Loucy (cell line): ENCODE measurements around the gene ALPG.
"Not testable (repeated sequence)": the region's sequence is repeated elsewhere in the genome, so short reads cannot be mapped to it uniquely, and the experiment has no call there.

Source experiments
- H2AFZ ChIP-seq: fragments of 200-600 bp; sonication (generic); 2 replicates; pipeline ENCODE4 v1.6.0; 2016; ENCODE audit warnings: antibody characterized with exemption, mild to moderate bottlenecking, low read length, moderate library complexity
- H3F3A ChIP-seq: fragments of 200-600 bp; 2 replicates; pipeline ENCODE4 v1.6.0; 2016; ENCODE audit warnings: antibody characterized with exemption, low read depth, mild to moderate bottlenecking
- H3K27me3 ChIP-seq: fragments of 200-600 bp; sonication (generic); 2 replicates; pipeline ENCODE4 v1.6.1; 2014; ENCODE audit warnings: low read length, mild to moderate bottlenecking; ENCODE audit not compliant: insufficient read depth, poor library complexity, severe bottlenecking
- H3K36me3 ChIP-seq: fragments of 200-600 bp; sonication (generic); 2 replicates; pipeline ENCODE4 v1.6.1; 2016; ENCODE audit warnings: low read length; ENCODE audit not compliant: insufficient read depth
- H3K4me1 ChIP-seq: fragments of 200-600 bp; sonication (generic); 2 replicates; pipeline ENCODE4 v1.5.1; 2014; ENCODE audit warnings: low read length, mild to moderate bottlenecking; ENCODE audit not compliant: insufficient read depth, poor library complexity, severe bottlenecking
- H3K4me2 ChIP-seq: fragments of 200-600 bp; sonication (generic); 2 replicates; pipeline ENCODE4 v1.6.0; 2014; ENCODE audit warnings: antibody characterized with exemption, low read length, low read depth, mild to moderate bottlenecking; ENCODE audit not compliant: poor library complexity, severe bottlenecking
- H3K4me3 ChIP-seq: fragments of 200-600 bp; sonication (generic); 2 replicates; pipeline ENCODE4 v1.5.1; 2014; ENCODE audit warnings: low read length, mild to moderate bottlenecking, mixed read lengths; ENCODE audit not compliant: poor library complexity, severe bottlenecking
- H3K79me2 ChIP-seq: fragments of 200-600 bp; sonication (generic); 2 replicates; pipeline ENCODE4 v1.6.1; 2014; ENCODE audit warnings: low read length; ENCODE audit not compliant: insufficient read depth
- H3K9ac ChIP-seq: fragments of 200-600 bp; sonication (generic); 2 replicates; pipeline ENCODE4 v1.6.0; 2014; ENCODE audit warnings: mild to moderate bottlenecking, low read depth, low read length, moderate library complexity; ENCODE audit not compliant: poor library complexity, severe bottlenecking
- H3K9me2 ChIP-seq: fragments of 200-600 bp; sonication (generic); replicated peaks from 2 replicates; pipeline ENCODE4 v1.6.1; 2016; ENCODE audit warnings: low read depth, low read length, mixed read lengths
- H3K9me3 ChIP-seq: fragments of 200-600 bp; sonication (generic); 2 replicates; pipeline ENCODE4 v1.6.1; 2014; ENCODE audit warnings: mild to moderate bottlenecking, antibody characterized with exemption, low read length, low read depth; ENCODE audit not compliant: insufficient read depth
- H4K20me1 ChIP-seq: fragments of 200-600 bp; sonication (generic); 2 replicates; pipeline ENCODE4 v1.6.0; 2014; ENCODE audit warnings: antibody characterized with exemption, low read length, mild to moderate bottlenecking; ENCODE audit not compliant: insufficient read depth, poor library complexity, severe bottlenecking
- EZH2phosphoT487 ChIP-seq: fragments of 200-600 bp; IDR thresholded peaks from 2 replicates; pipeline ENCODE4 v1.6.1; 2018; ENCODE audit warnings: antibody characterized with exemption, mild to moderate bottlenecking, moderate library complexity, borderline replicate concordance
- TF ChIP-seq, protein P1 (sequence below): fragments of 200-600 bp; sonication (generic); conservative IDR thresholded peaks from 2 replicates; pipeline ENCODE4 v1.5.1; 2014; ENCODE audit warnings: mild to moderate bottlenecking, antibody characterized with exemption, low read length

Gene ALPG

DNA sequence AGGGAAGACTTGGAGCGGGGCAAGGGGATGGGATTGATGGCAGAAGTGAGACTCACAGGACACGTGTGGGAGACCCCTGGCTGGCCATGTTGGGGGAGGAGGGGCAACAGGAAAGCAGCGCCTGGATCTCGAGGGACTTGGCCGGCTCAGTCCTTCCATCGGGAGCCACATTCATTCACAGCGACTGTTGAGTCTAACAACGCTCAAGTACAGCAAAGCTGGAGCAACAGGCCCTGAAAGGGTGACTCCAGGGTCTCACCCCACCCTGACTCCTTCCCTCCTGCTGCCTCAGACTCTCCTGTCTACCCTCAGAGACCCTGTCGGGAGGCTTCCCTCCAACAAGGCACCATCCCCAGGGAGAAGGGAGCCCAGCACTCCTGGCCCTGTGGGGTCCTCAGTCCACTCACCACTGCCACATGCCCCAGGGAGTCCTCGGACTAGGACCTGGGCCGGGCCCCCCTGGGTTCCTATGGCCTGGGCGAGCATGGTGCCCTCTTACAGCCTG lies 34.6 kb downstream of the ALPG start:
- Histone ChIP-seq H3K4me1 (peaks cover 3% of the 10 kb centered on the region), H3K79me2 (no peaks in the 10 kb centered on the region), H3K9ac (no peak overlapping the region), H3K9me3 (no peaks in the 10 kb centered on the region), H3K4me2 (no peak overlapping the region), H3F3A (no peaks in the 10 kb centered on the region), H4K20me1 (no peaks in the 10 kb centered on the region), H3K27me3 (no peaks in the 10 kb centered on the region), H2AFZ (no peak overlapping the region), H3K36me3 (no peaks in the 10 kb centered on the region), H3K9me2 (no peaks in the 10 kb centered on the region), H3K4me3 (no peak overlapping the region)
- TF ChIP-seq, protein P1, sequence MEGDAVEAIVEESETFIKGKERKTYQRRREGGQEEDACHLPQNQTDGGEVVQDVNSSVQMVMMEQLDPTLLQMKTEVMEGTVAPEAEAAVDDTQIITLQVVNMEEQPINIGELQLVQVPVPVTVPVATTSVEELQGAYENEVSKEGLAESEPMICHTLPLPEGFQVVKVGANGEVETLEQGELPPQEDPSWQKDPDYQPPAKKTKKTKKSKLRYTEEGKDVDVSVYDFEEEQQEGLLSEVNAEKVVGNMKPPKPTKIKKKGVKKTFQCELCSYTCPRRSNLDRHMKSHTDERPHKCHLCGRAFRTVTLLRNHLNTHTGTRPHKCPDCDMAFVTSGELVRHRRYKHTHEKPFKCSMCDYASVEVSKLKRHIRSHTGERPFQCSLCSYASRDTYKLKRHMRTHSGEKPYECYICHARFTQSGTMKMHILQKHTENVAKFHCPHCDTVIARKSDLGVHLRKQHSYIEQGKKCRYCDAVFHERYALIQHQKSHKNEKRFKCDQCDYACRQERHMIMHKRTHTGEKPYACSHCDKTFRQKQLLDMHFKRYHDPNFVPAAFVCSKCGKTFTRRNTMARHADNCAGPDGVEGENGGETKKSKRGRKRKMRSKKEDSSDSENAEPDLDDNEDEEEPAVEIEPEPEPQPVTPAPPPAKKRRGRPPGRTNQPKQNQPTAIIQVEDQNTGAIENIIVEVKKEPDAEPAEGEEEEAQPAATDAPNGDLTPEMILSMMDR, result no peak
- no peak for TF ChIP-seq EZH2phosphoT487

- H3K79me2 ChIP-seq, H3F3A ChIP-seq, H3K9me3 ChIP-seq, H3K27me3 ChIP-seq, H4K20me1 ChIP-seq, H3K4me2 ChIP-seq, H3K4me3 ChIP-seq, H3K36me3 ChIP-seq, H2AFZ ChIP-seq, H3K4me1 ChIP-seq, H3K9ac ChIP-seq, H3K9me2 ChIP-seq: not testable (repeated sequence)
These were observed 35.3 kb downstream of the ALPG start for GRCh38 chr2:232441922-232442321.

DNA sequence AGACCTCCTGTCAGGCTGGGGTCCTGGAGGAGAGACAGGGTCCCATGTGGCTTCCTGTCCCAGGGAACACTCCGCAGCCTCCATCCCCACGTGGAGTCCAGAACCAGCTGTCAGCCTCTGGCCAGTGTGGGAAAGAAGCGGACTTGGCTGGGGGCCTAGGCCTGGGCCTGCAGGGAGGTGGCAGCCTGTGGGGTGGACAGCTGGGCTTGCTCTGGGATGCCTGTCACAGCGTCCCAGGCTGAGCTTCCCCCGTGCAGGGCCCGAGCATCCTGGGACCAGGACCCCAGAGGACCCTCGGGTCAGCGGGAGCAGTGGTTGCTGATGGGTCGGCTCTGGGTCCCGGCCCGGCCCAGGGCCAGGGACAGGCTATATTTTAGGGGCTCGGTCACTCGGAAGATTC lies 35.8 kb downstream of the ALPG start:
- not testable (repeated sequence) for H2AFZ ChIP-seq, H3K9ac ChIP-seq, H3F3A ChIP-seq, H3K4me3 ChIP-seq, H3K9me3 ChIP-seq, H3K79me2 ChIP-seq, H3K36me3 ChIP-seq, H3K4me1 ChIP-seq, H3K27me3 ChIP-seq, H3K4me2 ChIP-seq, H3K9me2 ChIP-seq, H4K20me1 ChIP-seq

GRCh38 chr2:232443047-232443446 lies 36.4 kb downstream of the ALPG start:
- H3K4me3 ChIP-seq, H3K36me3 ChIP-seq, H3F3A ChIP-seq, H3K27me3 ChIP-seq, H4K20me1 ChIP-seq, H3K9me2 ChIP-seq, H2AFZ ChIP-seq, H3K9me3 ChIP-seq, H3K9ac ChIP-seq, H3K4me2 ChIP-seq, H3K4me1 ChIP-seq, H3K79me2 ChIP-seq: not testable (repeated sequence)

- H3F3A ChIP-seq, H3K4me2 ChIP-seq, H3K36me3 ChIP-seq, H2AFZ ChIP-seq, H3K27me3 ChIP-seq, H3K4me3 ChIP-seq, H3K9ac ChIP-seq, H3K9me2 ChIP-seq, H3K79me2 ChIP-seq, H3K4me1 ChIP-seq, H3K9me3 ChIP-seq, H4K20me1 ChIP-seq: not testable (repeated sequence)
These were observed 37.2 kb downstream of the ALPG start for GRCh38 chr2:232443669-232444408.
